ENCODE results near the gene IRAK3.

- TF ChIP-seq, protein P1, sequence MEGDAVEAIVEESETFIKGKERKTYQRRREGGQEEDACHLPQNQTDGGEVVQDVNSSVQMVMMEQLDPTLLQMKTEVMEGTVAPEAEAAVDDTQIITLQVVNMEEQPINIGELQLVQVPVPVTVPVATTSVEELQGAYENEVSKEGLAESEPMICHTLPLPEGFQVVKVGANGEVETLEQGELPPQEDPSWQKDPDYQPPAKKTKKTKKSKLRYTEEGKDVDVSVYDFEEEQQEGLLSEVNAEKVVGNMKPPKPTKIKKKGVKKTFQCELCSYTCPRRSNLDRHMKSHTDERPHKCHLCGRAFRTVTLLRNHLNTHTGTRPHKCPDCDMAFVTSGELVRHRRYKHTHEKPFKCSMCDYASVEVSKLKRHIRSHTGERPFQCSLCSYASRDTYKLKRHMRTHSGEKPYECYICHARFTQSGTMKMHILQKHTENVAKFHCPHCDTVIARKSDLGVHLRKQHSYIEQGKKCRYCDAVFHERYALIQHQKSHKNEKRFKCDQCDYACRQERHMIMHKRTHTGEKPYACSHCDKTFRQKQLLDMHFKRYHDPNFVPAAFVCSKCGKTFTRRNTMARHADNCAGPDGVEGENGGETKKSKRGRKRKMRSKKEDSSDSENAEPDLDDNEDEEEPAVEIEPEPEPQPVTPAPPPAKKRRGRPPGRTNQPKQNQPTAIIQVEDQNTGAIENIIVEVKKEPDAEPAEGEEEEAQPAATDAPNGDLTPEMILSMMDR (IDR thresholded peaks at IDR 0.05): no peak
- no peak for TF ChIP-seq POLR2AphosphoS5 (IDR thresholded peaks at IDR 0.05)
These were observed 28.4 kb downstream of the IRAK3 start for GRCh38 chr12:66217342-66217917.

All from esophagus muscularis mucosa (tissue), 3 donors.